ENCODE measurements around the gene GCK. TPM values are rescaled to one million over a fixed set of nuclear protein-coding genes. Genes with fewer than 3 reads are reported as not detected.

Gene GCK
- total RNA-seq, 3 donors from 2014 or later (not counting 1 experiment from before 2014, with no cell fraction given), result not detected

DNA sequence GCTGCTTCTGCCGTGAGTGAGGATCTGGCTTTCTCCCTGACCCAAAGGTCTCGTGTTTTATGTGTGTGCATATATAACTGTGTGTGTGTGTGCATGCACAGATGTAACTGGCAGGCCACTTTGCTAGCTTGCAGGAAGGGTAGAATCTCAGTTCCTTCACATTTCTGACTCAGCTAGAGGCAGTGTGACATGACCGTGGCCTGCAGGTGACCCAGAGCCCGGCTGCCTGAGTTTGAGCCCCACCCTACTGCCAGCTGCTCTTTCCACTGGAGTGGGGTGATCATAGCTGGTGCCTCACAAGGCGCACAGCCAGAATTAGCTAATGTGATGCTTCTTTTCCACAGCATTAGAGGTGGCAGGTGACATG, 38.8 kb downstream of the GCK start:
- peaks cover 13% of the 10 kb centered on the region for H3K4me1 ChIP-seq (ENCODE audit: control insufficient read depth, insufficient read depth, low read length)
- no peak overlapping the region for H3K27ac Mint-ChIP-seq
- H3K4me3 ChIP-seq (ENCODE audit: low read length), result no peak overlapping the region
- intact Hi-C loops (cut with micrococcal nuclease), result no loop called here
- no peak for DNase-seq
- peaks cover 0 to under 1% of the 10 kb centered on the region in 2 donors for H3K27me3 Mint-ChIP-seq (ENCODE audit: low read depth in 2 of 2)
- peaks cover 6% of the 10 kb centered on the region for H3K27me3 ChIP-seq (ENCODE audit: control insufficient read depth, insufficient read depth, low read length)
- H3K4me1 Mint-ChIP-seq, result peaks cover 0 to 4% of the 10 kb centered on the region in 2 donors
- 67% methylated on average over 5 of the region's 5 CpGs for WGBS (ENCODE audit: insufficient coverage)
- H3K9me3 ChIP-seq (ENCODE audit: control insufficient read depth, insufficient read depth, low read length), result no peaks in the 10 kb centered on the region
- H3K9me3 Mint-ChIP-seq, result no peaks in the 10 kb centered on the region
- no peak overlapping the region for H3K4me3 Mint-ChIP-seq
- no peak for ATAC-seq
- no peak overlapping the region for H3K27ac ChIP-seq (ENCODE audit: low read length)
- TF ChIP-seq, protein P1, sequence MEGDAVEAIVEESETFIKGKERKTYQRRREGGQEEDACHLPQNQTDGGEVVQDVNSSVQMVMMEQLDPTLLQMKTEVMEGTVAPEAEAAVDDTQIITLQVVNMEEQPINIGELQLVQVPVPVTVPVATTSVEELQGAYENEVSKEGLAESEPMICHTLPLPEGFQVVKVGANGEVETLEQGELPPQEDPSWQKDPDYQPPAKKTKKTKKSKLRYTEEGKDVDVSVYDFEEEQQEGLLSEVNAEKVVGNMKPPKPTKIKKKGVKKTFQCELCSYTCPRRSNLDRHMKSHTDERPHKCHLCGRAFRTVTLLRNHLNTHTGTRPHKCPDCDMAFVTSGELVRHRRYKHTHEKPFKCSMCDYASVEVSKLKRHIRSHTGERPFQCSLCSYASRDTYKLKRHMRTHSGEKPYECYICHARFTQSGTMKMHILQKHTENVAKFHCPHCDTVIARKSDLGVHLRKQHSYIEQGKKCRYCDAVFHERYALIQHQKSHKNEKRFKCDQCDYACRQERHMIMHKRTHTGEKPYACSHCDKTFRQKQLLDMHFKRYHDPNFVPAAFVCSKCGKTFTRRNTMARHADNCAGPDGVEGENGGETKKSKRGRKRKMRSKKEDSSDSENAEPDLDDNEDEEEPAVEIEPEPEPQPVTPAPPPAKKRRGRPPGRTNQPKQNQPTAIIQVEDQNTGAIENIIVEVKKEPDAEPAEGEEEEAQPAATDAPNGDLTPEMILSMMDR (IDR thresholded peaks at IDR 0.05), result no peak
- H3K36me3 Mint-ChIP-seq, result no peaks in the 10 kb centered on the region
- H3K36me3 ChIP-seq (ENCODE audit: control insufficient read depth, insufficient read depth, low read length), result no peaks in the 10 kb centered on the region

DNA sequence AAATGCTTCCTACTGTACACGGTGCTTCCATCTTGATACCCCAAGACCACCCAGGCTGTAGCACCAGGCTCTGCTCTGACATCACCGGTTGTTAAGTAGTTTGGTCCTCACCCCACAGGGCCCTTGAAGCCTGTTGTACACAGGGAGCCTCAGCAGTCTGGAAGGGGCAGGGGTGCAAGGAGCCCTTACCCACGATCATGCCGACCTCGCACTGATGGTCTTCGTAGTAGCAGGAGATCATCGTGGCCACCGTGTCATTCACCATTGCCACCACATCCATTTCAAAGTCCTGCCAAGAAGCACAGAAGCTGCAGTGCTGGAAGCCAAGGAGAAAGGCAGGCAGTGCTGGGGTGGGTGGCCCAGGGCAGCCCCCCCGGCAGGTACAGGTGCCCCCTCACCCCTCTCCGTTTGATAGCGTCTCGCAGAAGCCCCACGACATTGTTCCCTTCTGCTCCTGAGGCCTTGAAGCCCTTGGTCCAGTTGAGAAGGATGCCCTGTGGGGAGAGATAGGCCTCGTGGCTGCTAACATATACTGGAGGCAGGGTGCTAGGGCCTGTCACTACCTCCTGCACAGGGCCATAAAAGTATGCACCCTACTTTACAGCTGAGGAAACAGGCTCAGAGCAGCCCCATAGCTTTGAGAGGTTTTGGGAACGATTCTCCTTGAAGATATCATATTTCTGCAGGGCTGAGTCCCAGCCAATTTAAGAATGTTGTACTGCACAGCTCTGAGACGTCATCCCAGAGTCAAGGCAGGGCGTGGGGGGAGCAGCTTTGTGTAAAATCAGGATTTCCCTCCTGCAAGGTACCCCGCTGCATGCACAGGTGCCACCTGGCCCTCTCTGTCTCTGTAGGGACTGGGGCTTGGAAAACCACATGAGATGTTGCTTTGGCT, 39.4 kb downstream of the GCK start:
- WGBS (ENCODE audit: insufficient coverage), result 89% methylated on average over 18 of the region's 18 CpGs
- Histone ChIP-seq H3K27ac (ENCODE audit: low read length) (no peak overlapping the region), H3K4me3 (ENCODE audit: low read length) (no peak overlapping the region), H3K4me1 (ENCODE audit: control insufficient read depth, insufficient read depth, low read length) (peaks cover 18% of the 10 kb centered on the region), H3K9me3 (ENCODE audit: control insufficient read depth, insufficient read depth, low read length) (no peaks in the 10 kb centered on the region), H3K36me3 (ENCODE audit: control insufficient read depth, insufficient read depth, low read length) (no peaks in the 10 kb centered on the region), H3K27me3 (ENCODE audit: control insufficient read depth, insufficient read depth, low read length) (peaks cover 11% of the 10 kb centered on the region)
- intact Hi-C loops (cut with micrococcal nuclease), result no loop called here
- H3K4me3 Mint-ChIP-seq, result no peak overlapping the region
- peaks cover 0 to 6% of the 10 kb centered on the region in 2 donors for H3K27me3 Mint-ChIP-seq (ENCODE audit: low read depth in 2 of 2)
- peaks cover 0 to 6% of the 10 kb centered on the region in 2 donors for H3K4me1 Mint-ChIP-seq
- no peak for DNase-seq
- ATAC-seq, result no peak
- H3K36me3 Mint-ChIP-seq, result no peaks in the 10 kb centered on the region
- TF ChIP-seq, protein P1 (IDR thresholded peaks at IDR 0.05), result no peak
- no peaks in the 10 kb centered on the region for H3K9me3 Mint-ChIP-seq
- no peak overlapping the region for H3K27ac Mint-ChIP-seq

DNA sequence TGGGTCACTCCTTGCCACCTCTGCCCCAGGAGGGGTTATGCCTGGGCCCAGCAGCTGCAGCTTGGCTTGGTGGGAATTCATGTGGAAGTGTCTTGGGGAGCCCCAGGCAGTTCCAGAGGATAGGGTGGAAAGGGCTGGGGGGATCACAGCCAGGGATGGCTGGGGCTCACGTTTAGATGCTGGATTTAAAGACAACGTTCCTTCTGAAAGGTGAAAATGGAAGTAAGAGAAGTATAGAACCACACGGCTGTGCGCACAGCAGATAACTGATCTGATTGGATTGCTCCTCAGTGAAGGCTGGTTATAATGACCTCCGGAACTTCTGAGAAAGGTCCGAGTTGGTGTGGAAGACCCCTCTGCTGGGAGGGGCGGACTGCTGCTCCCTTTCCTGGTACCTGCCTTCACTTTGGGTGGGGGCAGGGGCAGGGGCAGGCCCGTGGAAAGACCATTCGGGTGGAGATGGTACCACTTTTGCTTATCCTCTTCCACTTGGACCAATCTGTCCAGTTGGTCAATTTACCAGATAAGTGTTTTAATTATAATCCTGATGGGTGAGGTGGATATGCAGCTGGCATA, 40.2 kb downstream of the GCK start:
- no peak for DNase-seq

More for the DNA sequence above, 40.2 kb downstream of the GCK start:
- Histone ChIP-seq H3K4me3 (ENCODE audit: low read length) (no peak overlapping the region), H3K9me3 (ENCODE audit: control insufficient read depth, insufficient read depth, low read length) (no peaks in the 10 kb centered on the region), H3K4me1 (ENCODE audit: control insufficient read depth, insufficient read depth, low read length) (peaks cover 18% of the 10 kb centered on the region), H3K27ac (ENCODE audit: low read length) (no peak overlapping the region), H3K36me3 (ENCODE audit: control insufficient read depth, insufficient read depth, low read length) (no peaks in the 10 kb centered on the region), H3K27me3 (ENCODE audit: control insufficient read depth, insufficient read depth, low read length) (peaks cover 11% of the 10 kb centered on the region)
- WGBS (ENCODE audit: insufficient coverage), result 83% methylated on average over 9 of the region's 9 CpGs
- Mint-ChIP-seq H3K9me3 (no peaks in the 10 kb centered on the region), H3K36me3 (no peaks in the 10 kb centered on the region), H3K4me1 (peaks cover 0 to 6% of the 10 kb centered on the region in 2 donors), H3K27ac (no peak overlapping the region), H3K27me3 (ENCODE audit: low read depth in 2 of 2) (peaks cover 0 to 6% of the 10 kb centered on the region in 2 donors), H3K4me3 (no peak overlapping the region)
- intact Hi-C loops (cut with micrococcal nuclease), result no loop called here
- TF ChIP-seq, protein P1 (IDR thresholded peaks at IDR 0.05), result no peak
- ATAC-seq, result no peak
